GM12873 (cell line): ENCODE results near the gene MREG.

Source experiments
- TF ChIP-seq, protein P1 (sequence below): IDR thresholded peaks from 2 replicates; pipeline ENCODE4 v1.5.1; 2012; ENCODE audit warnings: low read depth, mild to moderate bottlenecking, moderate library complexity, low read length, control low read depth; ENCODE audit not compliant: insufficient read depth; ENCODE audit errors: missing control alignments

Gene MREG

DNA sequence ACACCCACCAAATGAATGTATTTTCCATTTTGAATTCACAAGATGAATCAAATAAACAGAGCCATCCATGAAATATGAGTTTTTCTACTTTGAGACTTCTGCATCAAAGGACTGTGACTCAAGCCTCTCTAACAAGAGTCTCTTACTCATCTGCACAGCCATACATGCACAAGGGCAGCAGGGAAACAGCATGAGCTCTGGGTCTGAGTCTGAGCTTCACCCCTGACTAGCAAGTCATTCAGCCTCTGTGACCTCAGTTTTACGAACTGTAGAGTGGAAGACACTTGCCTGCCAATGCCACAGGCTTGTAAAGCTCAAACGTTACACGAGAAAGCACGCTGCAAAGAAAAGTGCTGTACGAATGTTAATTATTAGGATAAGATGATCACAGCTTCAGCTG is 42.9 kb downstream of the MREG start:
- TF ChIP-seq, protein P1, sequence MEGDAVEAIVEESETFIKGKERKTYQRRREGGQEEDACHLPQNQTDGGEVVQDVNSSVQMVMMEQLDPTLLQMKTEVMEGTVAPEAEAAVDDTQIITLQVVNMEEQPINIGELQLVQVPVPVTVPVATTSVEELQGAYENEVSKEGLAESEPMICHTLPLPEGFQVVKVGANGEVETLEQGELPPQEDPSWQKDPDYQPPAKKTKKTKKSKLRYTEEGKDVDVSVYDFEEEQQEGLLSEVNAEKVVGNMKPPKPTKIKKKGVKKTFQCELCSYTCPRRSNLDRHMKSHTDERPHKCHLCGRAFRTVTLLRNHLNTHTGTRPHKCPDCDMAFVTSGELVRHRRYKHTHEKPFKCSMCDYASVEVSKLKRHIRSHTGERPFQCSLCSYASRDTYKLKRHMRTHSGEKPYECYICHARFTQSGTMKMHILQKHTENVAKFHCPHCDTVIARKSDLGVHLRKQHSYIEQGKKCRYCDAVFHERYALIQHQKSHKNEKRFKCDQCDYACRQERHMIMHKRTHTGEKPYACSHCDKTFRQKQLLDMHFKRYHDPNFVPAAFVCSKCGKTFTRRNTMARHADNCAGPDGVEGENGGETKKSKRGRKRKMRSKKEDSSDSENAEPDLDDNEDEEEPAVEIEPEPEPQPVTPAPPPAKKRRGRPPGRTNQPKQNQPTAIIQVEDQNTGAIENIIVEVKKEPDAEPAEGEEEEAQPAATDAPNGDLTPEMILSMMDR = no peak

DNA sequence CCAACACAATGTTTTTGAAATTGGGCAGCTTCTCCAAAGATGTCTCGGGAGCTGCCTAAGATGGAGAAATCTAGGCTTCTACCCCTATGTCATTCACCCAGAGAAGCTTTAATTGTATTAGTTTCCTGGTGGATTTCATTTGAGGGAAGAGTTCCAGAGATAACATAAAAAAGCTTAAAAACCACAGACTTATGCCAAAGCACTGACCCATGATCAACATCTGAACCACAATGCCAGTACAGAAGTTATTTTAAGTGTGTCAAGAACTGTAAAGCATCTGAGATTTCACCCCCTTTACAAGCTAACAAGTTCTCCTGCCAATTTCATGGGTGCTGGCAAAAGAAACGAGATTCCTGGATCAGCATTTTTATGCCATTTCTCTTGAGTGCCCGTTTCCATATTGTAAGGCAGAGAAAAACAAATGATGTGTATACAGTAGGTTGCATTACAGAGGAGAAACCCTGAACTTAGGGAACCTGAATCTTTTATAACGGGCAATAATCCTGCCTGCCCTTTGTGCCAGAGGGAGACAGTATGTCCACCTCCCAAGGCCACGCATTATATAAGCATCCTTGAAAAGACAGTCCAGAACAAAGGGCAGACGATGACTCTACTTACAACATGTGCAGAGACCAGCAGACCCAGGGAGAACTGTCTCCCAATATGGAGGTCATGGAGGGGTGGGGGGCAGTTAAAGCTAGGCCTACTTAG is 44.1 kb downstream of the MREG start:
- TF ChIP-seq, protein P1 = no peak

DNA sequence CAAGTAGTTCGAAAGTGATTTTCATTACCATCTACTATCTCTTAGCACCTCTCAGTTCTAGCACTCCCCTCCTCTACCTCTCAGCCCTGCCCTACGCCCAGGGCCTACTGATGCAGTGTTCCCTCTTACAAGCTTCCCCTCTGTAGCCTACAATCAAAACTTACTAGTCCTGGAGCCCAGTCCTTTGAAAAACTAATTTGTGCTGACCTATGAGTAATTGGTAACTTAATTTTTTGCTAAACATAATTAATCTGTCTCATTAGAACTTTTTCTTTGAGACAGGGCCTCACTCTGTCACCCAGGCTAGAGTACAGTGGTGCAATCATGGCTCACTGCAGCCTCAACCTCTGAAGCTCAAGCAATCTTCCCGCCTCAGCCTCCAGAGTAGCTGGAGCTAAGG is 44.9 kb downstream of the MREG start:
- TF ChIP-seq, protein P1 = no peak

DNA sequence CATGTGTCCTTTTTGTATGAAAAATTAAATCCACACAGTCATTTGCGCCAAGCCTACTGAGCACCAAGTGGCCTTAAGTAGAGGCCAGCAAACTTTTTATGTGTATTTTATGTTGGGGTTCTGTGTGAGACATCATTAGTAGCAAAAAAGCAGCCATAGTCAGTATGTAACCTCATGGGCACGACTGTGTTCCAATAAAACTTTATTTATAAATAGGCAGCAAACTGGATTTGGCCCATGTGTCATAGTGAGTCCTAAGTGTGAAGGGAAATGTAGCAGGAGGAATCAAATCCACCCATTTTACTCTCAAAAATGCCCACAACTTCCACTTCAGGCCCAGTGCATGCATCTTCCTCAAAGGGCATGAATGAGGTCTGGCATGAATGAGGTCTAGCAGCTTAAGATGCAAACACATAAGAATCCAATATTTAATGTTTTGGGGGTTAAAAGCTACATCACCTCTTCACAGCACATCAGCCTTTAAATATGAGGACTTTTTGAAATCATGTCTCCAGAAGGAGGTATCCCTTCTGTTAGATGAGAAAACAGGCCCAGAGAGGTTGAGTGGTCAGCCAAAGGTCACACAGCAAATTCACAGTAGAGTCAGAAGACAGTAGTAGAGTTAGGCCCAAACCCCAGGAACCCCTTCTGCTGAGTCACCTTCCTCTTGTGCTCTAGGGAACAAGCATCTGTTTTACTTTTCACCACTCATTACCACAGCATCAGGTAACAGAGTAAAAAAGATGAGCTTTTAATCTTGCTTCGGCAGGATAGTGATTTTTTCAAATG is 45.6 kb downstream of the MREG start:
- TF ChIP-seq, protein P1 = no peak

- TF ChIP-seq, protein P1 = no peak
These were observed 46.4 kb downstream of the MREG start for GRCh38 chr2:215966951-215967350.

DNA sequence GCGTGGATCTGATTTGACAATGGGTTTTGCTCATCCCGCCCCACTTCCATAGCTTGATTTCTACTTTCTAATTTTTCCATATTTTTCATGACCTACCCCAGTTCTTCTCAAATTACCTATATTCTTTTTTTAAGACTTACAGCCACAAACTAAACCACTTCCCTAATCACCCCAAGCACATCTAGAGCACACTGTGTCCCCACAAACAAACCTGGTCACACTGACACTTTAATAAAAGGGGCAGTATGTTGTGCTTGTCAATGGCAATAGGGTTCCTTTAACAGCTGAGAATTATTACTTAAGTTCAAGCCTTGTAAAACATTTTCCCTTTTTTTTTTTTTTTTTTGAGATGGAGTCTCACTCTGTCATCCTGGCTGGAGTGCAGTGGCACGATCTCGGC is 47.1 kb downstream of the MREG start:
- TF ChIP-seq, protein P1 = no peak

- TF ChIP-seq, protein P1 = no peak
These were observed 47.7 kb downstream of the MREG start for GRCh38 chr2:215965532-215966165.
